ENCODE measurements around the gene COL27A1.

COL27A1 gene

GRCh38 chr9:114174876-114175771 is 19.8 kb downstream of the COL27A1 start:
- Histone ChIP-seq H3K27me3 (ENCODE audit: control insufficient read depth, insufficient read depth, low read length) (no peaks in the 10 kb centered on the region), H3K4me3 (ENCODE audit: low read length) (no peak overlapping the region), H3K4me1 (ENCODE audit: control insufficient read depth, low read depth, low read length) (no peaks in the 10 kb centered on the region), H3K9ac (ENCODE audit: low read length) (no peak overlapping the region), H3K27ac (ENCODE audit: low read length) (no peak overlapping the region), H3K36me3 (ENCODE audit: control insufficient read depth, low read depth, low read length) (no peaks in the 10 kb centered on the region), H3K9me3 (ENCODE audit: control insufficient read depth, low read depth, low read length) (no peaks in the 10 kb centered on the region)

- Histone ChIP-seq H3K9ac (ENCODE audit: low read length) (no peak overlapping the region), H3K9me3 (ENCODE audit: control insufficient read depth, low read depth, low read length) (no peaks in the 10 kb centered on the region), H3K4me3 (ENCODE audit: low read length) (no peak overlapping the region), H3K27me3 (ENCODE audit: control insufficient read depth, insufficient read depth, low read length) (no peaks in the 10 kb centered on the region), H3K4me1 (ENCODE audit: control insufficient read depth, low read depth, low read length) (no peaks in the 10 kb centered on the region), H3K27ac (ENCODE audit: low read length) (no peak overlapping the region), H3K36me3 (ENCODE audit: control insufficient read depth, low read depth, low read length) (no peaks in the 10 kb centered on the region)
Observed at GRCh38 chr9:114176624-114177291, 21.4 kb downstream of the COL27A1 start.

GRCh38 chr9:114177423-114178064 is 22.2 kb downstream of the COL27A1 start:
- H3K9me3 ChIP-seq (ENCODE audit: control insufficient read depth, low read depth, low read length), result no peaks in the 10 kb centered on the region
- H3K27ac ChIP-seq (ENCODE audit: low read length), result no peak overlapping the region
- H3K4me1 ChIP-seq (ENCODE audit: control insufficient read depth, low read depth, low read length), result no peaks in the 10 kb centered on the region
- no peak overlapping the region for H3K4me3 ChIP-seq (ENCODE audit: low read length)
- H3K27me3 ChIP-seq (ENCODE audit: control insufficient read depth, insufficient read depth, low read length), result no peaks in the 10 kb centered on the region
- H3K9ac ChIP-seq (ENCODE audit: low read length), result no peak overlapping the region
- H3K36me3 ChIP-seq (ENCODE audit: control insufficient read depth, low read depth, low read length), result no peaks in the 10 kb centered on the region

GRCh38 chr9:114178076-114178475 is 22.7 kb downstream of the COL27A1 start:
- Histone ChIP-seq H3K27me3 (ENCODE audit: control insufficient read depth, insufficient read depth, low read length) (no peaks in the 10 kb centered on the region), H3K9me3 (ENCODE audit: control insufficient read depth, low read depth, low read length) (no peaks in the 10 kb centered on the region), H3K4me3 (ENCODE audit: low read length) (no peak overlapping the region), H3K36me3 (ENCODE audit: control insufficient read depth, low read depth, low read length) (no peaks in the 10 kb centered on the region), H3K27ac (ENCODE audit: low read length) (no peak overlapping the region), H3K9ac (ENCODE audit: low read length) (no peak overlapping the region), H3K4me1 (ENCODE audit: control insufficient read depth, low read depth, low read length) (no peaks in the 10 kb centered on the region)

- H3K9ac ChIP-seq (ENCODE audit: low read length), result no peak overlapping the region
- H3K4me1 ChIP-seq (ENCODE audit: control insufficient read depth, low read depth, low read length), result no peaks in the 10 kb centered on the region
- no peaks in the 10 kb centered on the region for H3K9me3 ChIP-seq (ENCODE audit: control insufficient read depth, low read depth, low read length)
- no peak overlapping the region for H3K4me3 ChIP-seq (ENCODE audit: low read length)
- no peak overlapping the region for H3K27ac ChIP-seq (ENCODE audit: low read length)
- no peaks in the 10 kb centered on the region for H3K27me3 ChIP-seq (ENCODE audit: control insufficient read depth, insufficient read depth, low read length)
- no peaks in the 10 kb centered on the region for H3K36me3 ChIP-seq (ENCODE audit: control insufficient read depth, low read depth, low read length)
Observed at GRCh38 chr9:114178756-114179450, 23.6 kb downstream of the COL27A1 start.

- H3K9me3 ChIP-seq (ENCODE audit: control insufficient read depth, low read depth, low read length), result no peaks in the 10 kb centered on the region
- no peaks in the 10 kb centered on the region for H3K36me3 ChIP-seq (ENCODE audit: control insufficient read depth, low read depth, low read length)
- H3K4me1 ChIP-seq (ENCODE audit: control insufficient read depth, low read depth, low read length), result no peaks in the 10 kb centered on the region
- no peak overlapping the region for H3K9ac ChIP-seq (ENCODE audit: low read length)
- H3K4me3 ChIP-seq (ENCODE audit: low read length), result no peak overlapping the region
- H3K27ac ChIP-seq (ENCODE audit: low read length), result no peak overlapping the region
- no peaks in the 10 kb centered on the region for H3K27me3 ChIP-seq (ENCODE audit: control insufficient read depth, insufficient read depth, low read length)
Observed at GRCh38 chr9:114179516-114179915, 24.2 kb downstream of the COL27A1 start.

- Histone ChIP-seq H3K27ac (ENCODE audit: low read length) (no peak overlapping the region), H3K36me3 (ENCODE audit: control insufficient read depth, low read depth, low read length) (no peaks in the 10 kb centered on the region), H3K9ac (ENCODE audit: low read length) (no peak overlapping the region)
Observed at GRCh38 chr9:114180696-114181606, 25.6 kb downstream of the COL27A1 start.

GRCh38 chr9:114181607-114182409 is 26.5 kb downstream of the COL27A1 start:
- H3K9me3 ChIP-seq (ENCODE audit: control insufficient read depth, low read depth, low read length), result no peaks in the 10 kb centered on the region
- no peaks in the 10 kb centered on the region for H3K27me3 ChIP-seq (ENCODE audit: control insufficient read depth, insufficient read depth, low read length)
- no peak overlapping the region for H3K27ac ChIP-seq (ENCODE audit: low read length)
- no peaks in the 10 kb centered on the region for H3K36me3 ChIP-seq (ENCODE audit: control insufficient read depth, low read depth, low read length)
- H3K4me1 ChIP-seq (ENCODE audit: control insufficient read depth, low read depth, low read length), result no peaks in the 10 kb centered on the region
- no peak overlapping the region for H3K9ac ChIP-seq (ENCODE audit: low read length)
- no peak overlapping the region for H3K4me3 ChIP-seq (ENCODE audit: low read length)

More at GRCh38 chr9:114180696-114181606, 25.6 kb downstream of the COL27A1 start:
- Histone ChIP-seq H3K9me3 (ENCODE audit: control insufficient read depth, low read depth, low read length) (no peaks in the 10 kb centered on the region), H3K4me1 (ENCODE audit: control insufficient read depth, low read depth, low read length) (no peaks in the 10 kb centered on the region), H3K27me3 (ENCODE audit: control insufficient read depth, insufficient read depth, low read length) (no peaks in the 10 kb centered on the region), H3K4me3 (ENCODE audit: low read length) (no peak overlapping the region)

- H3K27me3 ChIP-seq (ENCODE audit: control insufficient read depth, insufficient read depth, low read length), result no peaks in the 10 kb centered on the region
- no peaks in the 10 kb centered on the region for H3K9me3 ChIP-seq (ENCODE audit: control insufficient read depth, low read depth, low read length)
- H3K36me3 ChIP-seq (ENCODE audit: control insufficient read depth, low read depth, low read length), result no peaks in the 10 kb centered on the region
- no peak overlapping the region for H3K9ac ChIP-seq (ENCODE audit: low read length)
- H3K27ac ChIP-seq (ENCODE audit: low read length), result no peak overlapping the region
- no peaks in the 10 kb centered on the region for H3K4me1 ChIP-seq (ENCODE audit: control insufficient read depth, low read depth, low read length)
- no peak overlapping the region for H3K4me3 ChIP-seq (ENCODE audit: low read length)
Observed at GRCh38 chr9:114183006-114183405, 27.7 kb downstream of the COL27A1 start.

- H3K27me3 ChIP-seq (ENCODE audit: control insufficient read depth, insufficient read depth, low read length), result no peaks in the 10 kb centered on the region
- no peak overlapping the region for H3K27ac ChIP-seq (ENCODE audit: low read length)
- no peaks in the 10 kb centered on the region for H3K4me1 ChIP-seq (ENCODE audit: control insufficient read depth, low read depth, low read length)
- no peaks in the 10 kb centered on the region for H3K36me3 ChIP-seq (ENCODE audit: control insufficient read depth, low read depth, low read length)
- H3K9ac ChIP-seq (ENCODE audit: low read length), result no peak overlapping the region
- H3K4me3 ChIP-seq (ENCODE audit: low read length), result no peak overlapping the region
- no peaks in the 10 kb centered on the region for H3K9me3 ChIP-seq (ENCODE audit: control insufficient read depth, low read depth, low read length)
Observed at GRCh38 chr9:114184071-114184470, 28.7 kb downstream of the COL27A1 start.

All from iPS-18a (cell line).